Common myeloid progenitor, CD34-positive (primary cell): ENCODE results near the gene AHCYL2. TPM values are rescaled to one million over a fixed set of nuclear protein-coding genes. Genes with fewer than 3 reads are reported as not detected.

ENCODE experiments used
- CTCF ChIA-PET: fragments of 350-600 bp; sonication (Branson Sonifier 250); formaldehyde crosslinking; loops from one replicate; lab custom pipeline; 2021; ENCODE audit warnings: antibody characterized with exemption; lab: Charles Lee
- POLR2A ChIA-PET: fragments of 350-600 bp; sonication (Branson Sonifier 250); formaldehyde crosslinking; loops from one replicate; lab custom pipeline; 2021; ENCODE audit warnings: antibody characterized with exemption; lab: Charles Lee
- DNase-seq, 3 donors: peaks; one replicate each; pipeline versions ENCODE4 v3.0.0 to v3.0.0-alpha.2; 2013
- H3K27ac ChIP-seq, 2 experiments: 1 replicate in 1 of 2; 2 replicates in 1 of 2; pipeline ENCODE4 v1.7.0; 2013; ENCODE audit warnings: inconsistent platforms in 2 of 2, low read length in 2 of 2, mild to moderate bottlenecking in 2 of 2, low read depth in 1 of 2, moderate library complexity in 1 of 2; ENCODE audit not compliant: severe bottlenecking in 2 of 2, insufficient read depth in 1 of 2, poor library complexity in 1 of 2
- H3K27me3 ChIP-seq, 5 experiments: replicated peaks in 2 of 5; 1 replicate in 3 of 5; 2 replicates in 2 of 5; pipeline versions ENCODE4 v1.6.1 to v1.7.0; 2013; ENCODE audit warnings: low read length in 4 of 5, mild to moderate bottlenecking in 2 of 5, moderate library complexity in 2 of 5, inconsistent platforms in 1 of 5; ENCODE audit not compliant: insufficient read depth in 5 of 5, control insufficient read depth in 4 of 5
- H3K36me3 ChIP-seq, 4 experiments: 1 replicate in 2 of 4; 2 replicates in 2 of 4; pipeline versions ENCODE4 v1.6.1 to v1.7.0; 2013; ENCODE audit warnings: low read length in 3 of 4, control low read depth in 1 of 4, mild to moderate bottlenecking in 1 of 4; ENCODE audit not compliant: control insufficient read depth in 4 of 4, insufficient read depth in 4 of 4
- H3K4me1 ChIP-seq, 4 experiments: 1 replicate in 3 of 4; 2 replicates in 1 of 4; pipeline versions ENCODE4 v1.6.1 to v1.7.1; 2013; ENCODE audit warnings: low read length in 3 of 4, mild to moderate bottlenecking in 3 of 4, control low read depth in 1 of 4, inconsistent platforms in 1 of 4, moderate library complexity in 1 of 4; ENCODE audit not compliant: control insufficient read depth in 4 of 4, insufficient read depth in 4 of 4; ENCODE audit errors: control extremely low read depth in 1 of 4
- H3K4me3 ChIP-seq, 7 experiments: 1 replicate in 4 of 7; 2 replicates in 3 of 7; pipeline versions ENCODE4 v1.5.1 to v1.7.0; 2013; ENCODE audit warnings: mild to moderate bottlenecking in 7 of 7, low read length in 6 of 7, moderate library complexity in 6 of 7, inconsistent platforms in 2 of 7, low read depth in 2 of 7, control low read depth in 1 of 7; ENCODE audit not compliant: insufficient read depth in 4 of 7, control insufficient read depth in 1 of 7; ENCODE audit errors: extremely low read depth in 1 of 7
- H3K9me3 ChIP-seq, 5 experiments: 1 replicate in 4 of 5; 2 replicates in 1 of 5; pipeline versions ENCODE4 v1.6.1 to v1.7.1; 2013; ENCODE audit warnings: low read length in 4 of 5, mild to moderate bottlenecking in 2 of 5, inconsistent platforms in 1 of 5, low read depth in 1 of 5, moderate library complexity in 1 of 5; ENCODE audit not compliant: control insufficient read depth in 4 of 5, insufficient read depth in 2 of 5; ENCODE audit errors: control extremely low read depth in 1 of 5
- WGBS: methylation state at CpG from one replicate; pipeline ENCODE4 v1.1.5; 2013; ENCODE audit not compliant: insufficient coverage; 5-methylcytosine and 5-hydroxymethylcytosine counted together
- polyA plus RNA-seq: library from polyadenylated mRNA; unstranded; fragments of 120-200 nt; gene quantifications from one replicate; pipeline ENCODE4 v1.2.1, GENCODE V29; 2013

Gene AHCYL2
- 13.9 TPM for polyA plus RNA-seq

DNA sequence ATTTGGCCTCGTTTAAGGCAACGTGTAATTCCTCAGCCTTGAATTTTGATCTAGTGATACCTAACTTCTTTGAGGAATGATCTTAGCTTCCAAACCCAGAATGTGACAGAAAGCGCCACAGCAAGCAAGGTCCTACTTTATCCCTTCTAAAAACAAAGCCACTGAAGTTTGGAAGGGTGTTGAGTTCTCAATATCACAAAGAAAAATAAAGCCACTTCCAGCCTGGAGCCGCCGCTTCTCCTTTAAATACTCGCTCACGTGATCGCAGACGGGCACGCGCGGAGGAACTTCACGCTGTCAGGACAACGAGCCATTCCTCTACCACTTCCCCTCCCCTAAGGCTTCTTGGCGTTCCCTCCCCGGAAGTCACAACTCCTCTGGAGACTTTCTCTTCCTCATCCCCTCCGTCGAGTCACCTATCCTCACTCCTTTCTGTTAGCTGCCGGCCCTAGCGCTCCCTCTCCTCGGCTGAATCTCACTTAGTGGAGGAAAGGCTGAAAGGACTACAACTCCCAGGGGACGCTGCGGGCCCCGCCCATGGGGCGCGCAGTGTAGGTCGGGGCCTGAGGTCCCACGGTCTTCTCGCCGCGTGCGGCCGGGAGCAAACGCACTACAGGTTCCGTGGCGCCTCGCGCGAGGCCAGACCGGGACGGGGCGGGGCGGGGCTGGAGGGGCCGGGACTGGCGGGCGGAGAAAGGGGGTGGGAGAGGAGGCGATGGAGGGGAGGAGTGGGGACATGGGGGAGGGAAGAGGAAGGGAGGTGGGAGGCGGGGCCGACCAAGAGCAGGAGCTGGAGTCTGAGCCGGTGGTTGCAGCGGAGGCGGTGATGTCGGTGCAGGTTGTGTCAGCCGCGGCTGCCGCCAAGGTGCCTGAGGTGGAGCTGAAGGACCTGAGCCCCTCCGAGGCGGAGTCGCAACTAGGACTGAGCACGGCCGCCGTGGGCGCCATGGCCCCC, at the start of gene AHCYL2:
Gene AHCYL2, plus strand, starts transcription at position 780 of the 955 bp plus-strand sequence.
- ChIA-PET POLR2A (interaction anchor here (0.6 to 1.8 kb wide), 3 partner anchors 14 to 785 kb away, joined by 3 to 5 read pairs (median 5); no protein-coding TSS in a partner anchor), CTCF (interaction anchor here (0.6 to 8.6 kb wide), 8 partner anchors 11 to 318 kb away, joined by 3 to 157 read pairs (median 4); no protein-coding TSS in a partner anchor)
- Histone ChIP-seq H3K9me3 (no peaks in the 10 kb centered on the region), H3K4me3 (peak within 1 kb of the TSS; percentile 79 to 89 (median 87)), H3K27ac (peak within 1 kb of the TSS; percentile 85 to 93), H3K27me3 (no peaks in the 10 kb centered on the region), H3K36me3 (no peaks in the 10 kb centered on the region), H3K4me1 (peaks cover 17 to 27% (median 25%) of the 10 kb centered on the region in 4 experiments)
- 0% methylated on average over 58 of the region's 63 CpGs for WGBS
- peak; percentile 97 to 99 (median 98) for DNase-seq

DNA sequence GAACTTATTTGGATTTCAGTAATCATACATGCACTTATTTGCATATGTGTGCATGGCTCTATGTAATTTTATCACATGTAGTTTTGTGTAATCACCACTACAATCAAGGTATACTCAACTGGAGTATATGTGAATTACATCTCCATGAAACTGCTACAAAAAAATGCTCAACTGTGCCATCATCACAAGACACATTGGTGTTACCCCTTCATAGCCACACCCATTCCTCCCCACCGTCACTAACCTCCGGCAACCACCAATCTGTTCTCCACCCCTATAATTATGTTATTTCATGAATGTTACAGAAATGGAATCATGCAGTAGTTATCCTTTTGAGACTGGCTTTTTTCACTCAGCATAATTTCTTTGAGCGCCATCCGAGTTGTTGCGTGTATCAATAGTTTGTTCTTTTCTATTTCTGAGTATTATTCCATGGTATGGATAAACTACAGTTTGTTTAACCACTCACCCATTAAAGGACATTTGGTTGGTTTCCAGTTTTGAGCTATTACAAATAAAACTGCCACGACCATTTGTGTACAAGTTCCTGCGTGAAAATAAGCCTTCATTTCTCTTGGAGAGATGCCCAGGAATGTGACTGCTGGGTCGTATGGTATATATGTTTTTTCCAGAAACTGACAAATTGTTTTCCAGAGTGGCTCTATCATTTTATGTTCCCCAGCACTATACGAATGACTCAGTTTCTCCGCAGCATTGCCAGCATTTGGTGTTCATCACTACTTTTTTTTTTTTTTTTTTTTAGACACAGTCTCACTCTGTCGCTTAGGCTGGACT, 47.7 kb upstream of the AHCYL2 start:
- peak in 2 of 3 donors; percentile 24 to 50 for DNase-seq
- Histone ChIP-seq H3K27ac (no peak overlapping the region), H3K27me3 (no peaks in the 10 kb centered on the region), H3K36me3 (no peaks in the 10 kb centered on the region), H3K4me1 (no peaks in the 10 kb centered on the region), H3K4me3 (no peak overlapping the region), H3K9me3 (peaks cover 0 to 1% (median 0%) of the 10 kb centered on the region in 5 experiments)
- WGBS = 92% methylated on average over 5 of the region's 11 CpGs
- ChIA-PET CTCF (interaction anchor here (0.7 to 1.5 kb wide), 3 partner anchors 10 to 34 kb away, joined by 3 read pairs; no protein-coding TSS in a partner anchor), POLR2A (no interaction called here)

DNA sequence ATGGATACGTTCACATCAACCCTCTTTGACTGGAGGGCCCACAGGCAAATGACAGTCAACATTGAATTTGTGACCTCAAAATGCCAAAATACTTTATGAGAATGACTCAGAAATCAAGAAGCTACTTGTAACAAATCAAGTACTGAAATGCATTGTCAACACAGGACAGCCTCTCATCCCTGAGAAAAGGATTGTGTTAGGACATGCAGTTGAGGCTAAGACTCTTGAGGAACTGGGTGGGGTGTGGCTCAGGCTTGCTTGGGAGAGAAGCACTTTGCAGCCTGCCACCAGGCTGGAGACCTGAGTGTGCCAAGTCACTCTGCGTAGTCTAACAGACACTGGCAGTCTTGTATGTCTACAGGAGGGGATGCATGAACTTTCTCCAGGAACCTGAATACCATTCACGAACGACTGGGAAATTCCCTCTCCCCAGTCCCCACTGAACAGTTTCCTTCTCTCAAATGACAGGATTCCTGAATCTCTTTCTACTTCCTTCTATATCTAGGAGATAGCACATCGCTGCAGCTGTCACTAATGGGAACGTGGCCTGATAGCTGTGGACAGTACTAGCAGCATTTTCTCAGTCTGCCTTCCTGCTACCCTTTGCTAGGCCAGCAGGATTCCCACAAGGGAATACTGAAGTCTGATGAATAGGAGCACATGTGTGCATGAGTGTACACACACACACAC, 39.7 kb upstream of the AHCYL2 start:
- ChIA-PET POLR2A (no interaction called here), CTCF (interaction anchor here (0.8 kb wide), 1 partner anchor 15 kb away, joined by 4 read pairs; no protein-coding TSS in a partner anchor)
- Histone ChIP-seq H3K36me3 (no peaks in the 10 kb centered on the region), H3K4me3 (no peak overlapping the region), H3K27ac (no peak overlapping the region), H3K9me3 (no peaks in the 10 kb centered on the region), H3K27me3 (peaks cover 0 to 3% (median 0%) of the 10 kb centered on the region in 5 experiments), H3K4me1 (peaks cover 0 to 17% (median 15%) of the 10 kb centered on the region in 4 experiments)
- no peak for DNase-seq
- WGBS = 88% methylated on average over 5 of the region's 6 CpGs

DNA sequence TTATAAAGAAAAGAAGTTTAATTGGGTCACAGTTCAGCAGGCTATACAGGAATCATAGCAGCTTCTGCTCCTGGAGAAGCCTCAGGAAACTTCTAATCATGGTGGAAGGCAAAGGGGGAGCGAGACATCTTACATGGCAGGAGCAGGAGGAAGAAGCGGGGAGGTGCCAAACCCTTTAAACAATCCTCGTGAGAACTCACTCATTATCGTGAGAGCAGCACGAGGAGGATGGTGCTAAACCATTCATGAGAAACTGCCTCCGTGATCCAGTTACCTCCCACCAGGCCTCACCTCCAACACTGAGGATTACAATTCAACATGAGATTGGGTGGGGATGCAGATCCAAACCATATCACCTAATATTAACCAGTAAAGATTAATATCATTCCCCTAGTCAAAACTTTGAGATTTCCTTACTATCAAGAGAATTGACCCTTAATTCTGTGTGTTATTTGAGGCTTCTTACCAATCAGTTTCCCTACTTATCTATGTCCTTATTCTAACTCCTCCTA, 38.0 kb upstream of the AHCYL2 start:
- no peaks in the 10 kb centered on the region for H3K9me3 ChIP-seq
- CTCF ChIA-PET = no interaction called here
- H3K4me3 ChIP-seq = no peak overlapping the region
- H3K27me3 ChIP-seq = peaks cover 0 to 3% (median 0%) of the 10 kb centered on the region in 5 experiments
- POLR2A ChIA-PET = no interaction called here
- H3K27ac ChIP-seq = no peak overlapping the region
- DNase-seq = no peak
- no peaks in the 10 kb centered on the region for H3K36me3 ChIP-seq
- H3K4me1 ChIP-seq = peaks cover 0 to 19% (median 16%) of the 10 kb centered on the region in 4 experiments
- 100% methylated on average over 2 of the region's 6 CpGs for WGBS

DNA sequence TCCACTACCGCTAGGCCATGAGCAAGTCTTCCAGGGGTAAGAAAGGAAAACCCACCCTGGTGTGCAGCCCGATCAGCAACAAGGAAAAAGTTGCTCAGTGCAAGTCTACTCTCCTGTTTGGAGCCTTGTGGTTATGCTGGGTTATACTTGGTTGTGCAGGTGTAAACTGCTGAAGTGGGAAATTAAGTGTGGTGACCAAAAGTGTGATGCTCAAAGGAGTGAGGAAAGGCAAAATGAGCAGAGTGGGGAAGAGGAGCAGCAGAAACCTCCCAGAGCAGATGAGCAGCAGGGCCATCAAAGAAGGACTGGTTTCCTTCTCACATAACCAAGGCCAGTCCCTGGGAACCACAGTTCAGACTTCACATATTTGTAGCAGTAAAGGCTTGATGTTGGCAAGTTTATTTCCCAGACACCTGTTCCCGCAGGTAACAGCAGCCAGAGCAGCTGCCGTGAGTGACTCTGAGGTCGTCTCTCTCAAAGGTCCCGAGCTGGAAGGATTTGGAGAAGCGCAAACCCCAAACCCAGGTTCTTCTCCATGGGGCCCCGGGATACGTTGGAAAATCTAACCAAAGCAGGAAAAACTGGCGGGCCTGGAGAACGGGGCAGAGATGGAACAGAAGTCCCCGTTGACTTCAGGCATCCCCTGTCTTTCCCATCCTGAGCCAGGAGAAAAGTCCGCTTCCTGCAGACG, 37.0 kb upstream of the AHCYL2 start:
- 37% methylated on average over 12 of the region's 14 CpGs for WGBS
- DNase-seq = peak in 1 of 3 donors; percentile 17
- peaks cover 0 to 3% (median 0%) of the 10 kb centered on the region in 5 experiments for H3K27me3 ChIP-seq
- H3K4me1 ChIP-seq = peaks cover 0 to 19% (median 16%) of the 10 kb centered on the region in 4 experiments
- H3K4me3 ChIP-seq = peak overlapping the region; percentile 47 to 86 (median 72)
- H3K36me3 ChIP-seq = peaks cover 0 to 3% (median under 1%) of the 10 kb centered on the region in 4 experiments
- ChIA-PET POLR2A (interaction anchor here (0.9 kb wide), 1 partner anchor 18 kb away, joined by 3 read pairs; no protein-coding TSS in a partner anchor), CTCF (no interaction called here)
- H3K27ac ChIP-seq = no peak overlapping the region
- H3K9me3 ChIP-seq = no peaks in the 10 kb centered on the region
